Mesenchymal stem cell (in vitro differentiated cells and primary cell): Measurements from ENCODE around the gene CFAP65.

ENCODE experiments used
- DNase-seq: peaks from one replicate; pipeline ENCODE4 v3.0.0-alpha.2; 2013
- H2AFZ ChIP-seq: one replicate; pipeline ENCODE4 v1.6.1; 2013; ENCODE audit warnings: low read depth, mild to moderate bottlenecking, control low read depth, inconsistent platforms, low read length, moderate library complexity
- H2AK5ac ChIP-seq: 2 replicates; pipeline ENCODE4 v1.6.1; 2013; ENCODE audit warnings: low read length, moderate library complexity, mild to moderate bottlenecking, inconsistent platforms; ENCODE audit not compliant: severe bottlenecking
- H2BK120ac ChIP-seq: one replicate; pipeline ENCODE4 v1.6.1; 2013; ENCODE audit warnings: low read depth, mild to moderate bottlenecking, inconsistent platforms, low read length, moderate library complexity
- H2BK12ac ChIP-seq, 2 experiments: one replicate each; pipeline ENCODE4 v1.6.1; 2013; ENCODE audit warnings: inconsistent platforms in 2 of 2, low read length in 2 of 2, mild to moderate bottlenecking in 2 of 2, moderate library complexity in 2 of 2, control low read depth in 1 of 2
- H2BK15ac ChIP-seq: one replicate; pipeline ENCODE4 v1.6.1; 2013; ENCODE audit warnings: mild to moderate bottlenecking, low read depth, inconsistent platforms; ENCODE audit not compliant: poor library complexity, severe bottlenecking
- H2BK5ac ChIP-seq: 2 replicates; pipeline ENCODE4 v1.6.1; 2013; ENCODE audit warnings: low read depth, mild to moderate bottlenecking, low read length, control low read depth, inconsistent platforms; ENCODE audit not compliant: poor library complexity, severe bottlenecking
- H3K14ac ChIP-seq, 2 experiments: one replicate each; pipeline ENCODE4 v1.6.1; 2013; ENCODE audit warnings: inconsistent platforms in 2 of 2, low read length in 2 of 2, control low read depth in 1 of 2, mild to moderate bottlenecking in 1 of 2, moderate library complexity in 1 of 2
- H3K18ac ChIP-seq, 2 experiments: one replicate each; pipeline ENCODE4 v1.6.1; 2013; ENCODE audit warnings: inconsistent platforms in 2 of 2, low read length in 2 of 2, control low read depth in 1 of 2, low read depth in 1 of 2, mild to moderate bottlenecking in 1 of 2
- H3K23ac ChIP-seq, 2 experiments: one replicate each; pipeline ENCODE4 v1.6.1; 2013; ENCODE audit warnings: inconsistent platforms in 2 of 2, low read length in 2 of 2, mild to moderate bottlenecking in 2 of 2, moderate library complexity in 2 of 2, control low read depth in 1 of 2
- H3K27ac ChIP-seq: 2 replicates; pipeline ENCODE4 v1.5.1; 2013; ENCODE audit warnings: mild to moderate bottlenecking, moderate library complexity, low read length, control low read depth, inconsistent platforms; ENCODE audit not compliant: poor library complexity, severe bottlenecking
- H3K27me3 ChIP-seq, 2 experiments: 2 replicates each; pipeline versions ENCODE4 v1.6.1 to v1.7.0; 2013; ENCODE audit warnings: low read length in 2 of 2, mild to moderate bottlenecking in 2 of 2, moderate library complexity in 2 of 2, control low read depth in 1 of 2, inconsistent platforms in 1 of 2; ENCODE audit not compliant: control insufficient read depth in 1 of 2, insufficient read depth in 1 of 2
- H3K36me3 ChIP-seq, 2 experiments: 2 replicates each; pipeline versions ENCODE4 v1.6.1 to v1.7.0; 2013; ENCODE audit warnings: low read length in 2 of 2, control low read depth in 1 of 2, inconsistent platforms in 1 of 2, low read depth in 1 of 2, mild to moderate bottlenecking in 1 of 2; ENCODE audit not compliant: insufficient read depth in 2 of 2, control insufficient read depth in 1 of 2
- H3K4ac ChIP-seq, 2 experiments: one replicate each; pipeline ENCODE4 v1.6.1; 2013; ENCODE audit warnings: inconsistent platforms in 2 of 2, low read length in 2 of 2, mild to moderate bottlenecking in 2 of 2, moderate library complexity in 2 of 2, control low read depth in 1 of 2, low read depth in 1 of 2
- H3K4me1 ChIP-seq: 2 replicates; pipeline ENCODE4 v1.6.1; 2013; ENCODE audit warnings: low read depth, low read length, control low read depth; ENCODE audit not compliant: control insufficient read depth, insufficient read depth
- H3K4me2 ChIP-seq: 2 replicates; pipeline ENCODE4 v1.6.1; 2013; ENCODE audit warnings: low read length, mild to moderate bottlenecking, inconsistent platforms; ENCODE audit not compliant: poor library complexity, severe bottlenecking
- H3K4me3 ChIP-seq, 2 experiments: 2 replicates each; pipeline versions ENCODE4 v1.5.1 to v1.7.0; 2013; ENCODE audit warnings: low read length in 2 of 2, mild to moderate bottlenecking in 2 of 2, control low read depth in 1 of 2, low read depth in 1 of 2; ENCODE audit not compliant: insufficient read depth in 1 of 2
- H3K79me1 ChIP-seq: replicated peaks from 2 replicates; pipeline ENCODE4 v1.6.1; 2013; ENCODE audit warnings: mild to moderate bottlenecking, control low read depth, low read length, inconsistent platforms; ENCODE audit not compliant: poor library complexity, severe bottlenecking
- H3K9ac ChIP-seq: 2 replicates; pipeline ENCODE4 v1.7.0; 2013; ENCODE audit warnings: mild to moderate bottlenecking, low read length, moderate library complexity
- H3K9me3 ChIP-seq: 2 replicates; pipeline ENCODE4 v1.7.0; 2013; ENCODE audit warnings: mild to moderate bottlenecking, low read length; ENCODE audit not compliant: control insufficient read depth
- H4K8ac ChIP-seq: one replicate; pipeline ENCODE4 v1.6.1; 2013; ENCODE audit warnings: inconsistent platforms, mild to moderate bottlenecking, low read length, moderate library complexity
- H4K91ac ChIP-seq: one replicate; pipeline ENCODE4 v1.6.1; 2013; ENCODE audit warnings: mild to moderate bottlenecking, low read length, inconsistent platforms
- WGBS: methylation state at CpG from one replicate; pipeline ENCODE4 v1.1.7; 2013; ENCODE audit warnings: mixed read lengths; 5-methylcytosine and 5-hydroxymethylcytosine counted together

Gene CFAP65

DNA sequence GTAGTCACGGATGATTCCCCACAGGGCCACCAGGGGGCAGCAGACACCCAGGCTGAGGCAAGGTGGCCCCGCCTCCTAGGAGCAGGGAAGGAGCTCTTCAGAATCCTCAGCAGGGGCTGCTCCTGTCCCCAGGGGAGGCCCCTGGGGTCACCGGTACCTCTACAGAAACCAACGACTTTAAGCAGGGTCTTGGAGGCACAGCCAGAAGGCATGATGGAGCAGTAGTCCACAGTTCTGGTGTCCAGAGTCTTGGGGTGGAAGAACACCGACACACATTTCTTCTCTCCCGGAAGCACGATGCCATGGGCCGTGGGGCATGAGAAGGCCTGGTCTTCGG, 11.5 kb downstream of the CFAP65 start:
- Histone ChIP-seq H3K9ac (no peak overlapping the region), H3K79me1 (no peaks in the 10 kb centered on the region), H3K27me3 (peaks cover 63 to 83% of the 10 kb centered on the region in 2 experiments), H3K4me1 (no peaks in the 10 kb centered on the region), H3K4me2 (no peak overlapping the region), H2AK5ac (no peak overlapping the region), H3K27ac (no peak overlapping the region), H4K91ac (no peak overlapping the region), H2AFZ (no peak overlapping the region), H3K18ac (no peak overlapping the region), H3K14ac (no peak overlapping the region), H2BK5ac (no peak overlapping the region), H3K4ac (no peak overlapping the region), H3K4me3 (no peak overlapping the region), H3K23ac (no peak overlapping the region), H3K9me3 (no peaks in the 10 kb centered on the region), H2BK15ac (no peak overlapping the region), H2BK12ac (no peak overlapping the region), H4K8ac (no peak overlapping the region), H2BK120ac (no peak overlapping the region), H3K36me3 (no peaks in the 10 kb centered on the region)
- 47% methylated on average over 9 of the region's 9 CpGs for WGBS
- DNase-seq, result peak; percentile 68

GRCh38 chr2:219028996-219029828, 12.1 kb downstream of the CFAP65 start:
- Histone ChIP-seq H3K4me1 (no peaks in the 10 kb centered on the region), H3K14ac (no peak overlapping the region), H3K23ac (no peak overlapping the region), H2AK5ac (no peak overlapping the region), H2BK120ac (no peak overlapping the region), H2BK5ac (no peak overlapping the region), H3K4ac (no peak overlapping the region), H3K18ac (no peak overlapping the region), H3K27ac (no peak overlapping the region), H3K36me3 (no peaks in the 10 kb centered on the region), H3K79me1 (no peaks in the 10 kb centered on the region), H3K9me3 (no peaks in the 10 kb centered on the region), H3K9ac (no peak overlapping the region), H4K8ac (no peak overlapping the region), H3K4me3 (no peak overlapping the region), H3K4me2 (no peak overlapping the region), H2AFZ (no peak overlapping the region), H2BK12ac (no peak overlapping the region), H2BK15ac (no peak overlapping the region), H3K27me3 (peaks cover 65 to 81% of the 10 kb centered on the region in 2 experiments), H4K91ac (no peak overlapping the region)
- no peak for DNase-seq
- 63% methylated on average over 13 of the region's 13 CpGs for WGBS

DNA sequence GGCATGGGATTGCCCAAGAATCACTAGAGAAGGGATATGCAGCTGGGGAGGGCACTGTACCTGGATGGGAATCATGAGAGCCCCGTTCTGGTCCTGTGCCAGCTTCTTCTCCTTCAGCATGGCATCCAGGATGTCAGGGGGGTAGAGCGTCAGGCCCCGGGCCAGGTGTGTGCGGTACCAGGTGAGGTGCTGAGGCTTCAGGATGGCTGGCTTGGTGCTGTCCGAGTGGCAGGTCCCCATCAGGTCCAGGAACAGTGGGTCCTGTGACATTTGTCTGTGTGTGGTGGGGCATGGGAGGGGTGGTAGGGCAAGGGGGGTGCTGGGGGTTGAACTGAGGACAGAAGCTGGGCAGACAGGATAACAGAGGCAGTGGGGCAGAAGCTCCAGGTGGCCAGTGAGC, 13.2 kb downstream of the CFAP65 start:
- no peak overlapping the region for H3K23ac ChIP-seq
- no peak overlapping the region for H2AFZ ChIP-seq
- H3K4me1 ChIP-seq, result no peaks in the 10 kb centered on the region
- H3K27ac ChIP-seq, result no peak overlapping the region
- H3K14ac ChIP-seq, result no peak overlapping the region
- no peaks in the 10 kb centered on the region for H3K9me3 ChIP-seq
- peaks cover 74 to 80% of the 10 kb centered on the region in 2 experiments for H3K27me3 ChIP-seq
- H2BK15ac ChIP-seq, result no peak overlapping the region
- H4K8ac ChIP-seq, result no peak overlapping the region
- no peaks in the 10 kb centered on the region for H3K36me3 ChIP-seq
- H4K91ac ChIP-seq, result no peak overlapping the region
- no peak overlapping the region for H2AK5ac ChIP-seq
- H3K4ac ChIP-seq, result no peak overlapping the region
- DNase-seq, result no peak
- H2BK12ac ChIP-seq, result no peak overlapping the region
- H2BK5ac ChIP-seq, result no peak overlapping the region
- no peak overlapping the region for H3K9ac ChIP-seq
- no peak overlapping the region for H2BK120ac ChIP-seq
- H3K79me1 ChIP-seq, result no peaks in the 10 kb centered on the region
- H3K18ac ChIP-seq, result no peak overlapping the region
- H3K4me3 ChIP-seq, result no peak overlapping the region
- 69% methylated on average over 5 of the region's 5 CpGs for WGBS
- no peak overlapping the region for H3K4me2 ChIP-seq

GRCh38 chr2:219027511-219028055, 13.7 kb downstream of the CFAP65 start:
- H3K14ac ChIP-seq, result no peak overlapping the region
- H3K79me1 ChIP-seq, result no peaks in the 10 kb centered on the region
- 89% methylated on average over 22 of the region's 22 CpGs for WGBS
- no peak overlapping the region for H2BK12ac ChIP-seq
- H3K27me3 ChIP-seq, result peaks cover 74 to 80% of the 10 kb centered on the region in 2 experiments
- H3K18ac ChIP-seq, result no peak overlapping the region
- no peak overlapping the region for H2BK120ac ChIP-seq
- no peak overlapping the region for H2BK15ac ChIP-seq
- no peak overlapping the region for H3K27ac ChIP-seq
- H3K23ac ChIP-seq, result no peak overlapping the region
- H3K36me3 ChIP-seq, result no peaks in the 10 kb centered on the region
- no peak overlapping the region for H4K8ac ChIP-seq
- no peak overlapping the region for H2AK5ac ChIP-seq
- H3K4me3 ChIP-seq, result no peak overlapping the region
- no peak for DNase-seq
- H4K91ac ChIP-seq, result no peak overlapping the region
- H2AFZ ChIP-seq, result no peak overlapping the region
- no peak overlapping the region for H2BK5ac ChIP-seq
- no peaks in the 10 kb centered on the region for H3K4me1 ChIP-seq
- H3K9ac ChIP-seq, result no peak overlapping the region
- no peak overlapping the region for H3K4ac ChIP-seq
- no peak overlapping the region for H3K4me2 ChIP-seq
- H3K9me3 ChIP-seq, result no peaks in the 10 kb centered on the region
